Peyer's patch (tissue), 4 donors: ENCODE data around the gene SPP2.

Source experiments
- CTCF ChIP-seq, 6 experiments: fragments of 450-650 bp in 4 of 6; fragments of 200-600 bp in 2 of 6; sonication (generic) in 1 of 6; IDR thresholded peaks; one replicate each; pipeline ENCODE4 v1.5.1; 2017 to 2019; ENCODE audit warnings: antibody characterized with exemption in 6 of 6, mild to moderate bottlenecking in 3 of 6, moderate library complexity in 1 of 6
- POLR2A ChIP-seq, 2 donors: fragments of 450-650 bp; IDR thresholded peaks; one replicate each; pipeline ENCODE4 v1.5.1; 2017; ENCODE audit warnings: antibody characterized with exemption in 2 of 2, mild to moderate bottlenecking in 2 of 2, moderate library complexity in 2 of 2

DNA sequence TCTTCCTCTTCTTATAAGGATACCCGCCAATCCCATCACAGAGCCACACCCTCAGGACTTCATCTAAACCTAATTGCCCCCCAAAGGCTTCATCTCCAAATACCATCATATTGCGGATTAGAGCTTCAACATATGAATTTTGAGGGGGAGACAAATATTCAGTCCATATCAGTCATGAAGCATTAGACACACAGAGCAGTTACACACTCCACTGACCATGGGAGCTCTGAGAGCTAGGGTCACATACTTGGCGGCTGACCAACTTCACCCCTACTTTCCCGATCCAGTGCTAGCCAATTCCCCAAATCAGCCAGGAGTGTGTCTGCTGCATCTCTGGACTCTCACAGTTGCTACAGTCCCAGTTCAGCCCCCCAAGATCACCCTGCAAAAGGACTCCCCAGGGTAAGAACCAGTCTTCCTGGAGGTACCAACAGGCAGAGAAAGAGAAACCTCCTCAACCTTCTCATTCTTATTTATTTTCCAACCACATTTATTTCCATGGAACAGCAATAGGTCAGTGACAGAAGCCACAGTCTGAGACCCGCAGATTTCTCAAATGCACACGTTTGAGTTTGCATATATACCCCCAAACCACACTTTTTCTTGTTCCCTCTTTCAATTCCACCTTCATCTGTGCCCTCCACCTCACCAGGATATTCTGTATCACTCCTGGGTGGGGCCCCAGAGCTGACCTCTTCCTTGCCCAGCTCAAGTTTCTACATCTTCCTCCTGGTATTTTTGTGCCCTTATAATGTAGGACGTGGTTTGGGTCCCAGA is 33.3 kb downstream of the SPP2 start:
- TF ChIP-seq CTCF (IDR thresholded peaks at IDR 0.05) (no peak), POLR2A (IDR thresholded peaks at IDR 0.05) (no peak)
